Activated CD8-positive, alpha-beta memory T cell treated with anti-CD3 and anti-CD28 coated beads, Interleukin-2, amount 10 ng/mL, durations not matched to agents 7 days and 5 days (primary cell): ENCODE results near the gene DCST1. TPM values are rescaled to one million over a fixed set of nuclear protein-coding genes. Genes with fewer than 3 reads are reported as not detected.
"Not testable (repeated sequence)": the region's sequence is repeated elsewhere in the genome, so short reads cannot be mapped to it uniquely, and the experiment has no call there.

ENCODE experiments used
- ATAC-seq: fragments of 150-1000 bp; cut with Tn5 transposase; one replicate; pipeline ENCODE4 v1.10.0; 2021; ENCODE audit warnings: moderate library complexity
- CTCF ChIA-PET: fragments of 350-600 bp; sonication (Branson Sonifier 250); formaldehyde crosslinking; loops from one replicate; lab custom pipeline; 2021; ENCODE audit warnings: antibody characterized with exemption; lab: Charles Lee
- DNase-seq: peaks from one replicate; pipeline ENCODE4 v3.0.0-alpha.2; 2020
- H3K27ac Mint-ChIP-seq: one replicate; pipeline ENCODE4 v1.8.0; 2021; ENCODE audit warnings: mild to moderate bottlenecking, mixed read lengths
- H3K27me3 Mint-ChIP-seq: one replicate; pipeline ENCODE4 v1.8.0; 2021; ENCODE audit warnings: mixed read lengths
- H3K36me3 Mint-ChIP-seq: one replicate; pipeline ENCODE4 v1.8.0; 2021; ENCODE audit warnings: mild to moderate bottlenecking, mixed read lengths
- H3K4me1 Mint-ChIP-seq: one replicate; pipeline ENCODE4 v1.8.0; 2021; ENCODE audit warnings: mixed read lengths
- H3K4me3 Mint-ChIP-seq: one replicate; pipeline ENCODE4 v1.8.0; 2021; ENCODE audit warnings: mild to moderate bottlenecking, moderate library complexity, mixed read lengths
- H3K9me3 Mint-ChIP-seq: one replicate; pipeline ENCODE4 v1.8.0; 2022; ENCODE audit warnings: low read depth, mixed read lengths
- total RNA-seq, 2 experiments: library from RNA; stranded (reverse); gene quantifications; one replicate each; pipeline ENCODE4 v1.2.3, GENCODE V29; 2021

DCST1 gene
- total RNA-seq, 2 experiments from 2014 or later: not detected

- H3K4me3 Mint-ChIP-seq, DNase-seq, H3K27me3 Mint-ChIP-seq, H3K36me3 Mint-ChIP-seq, ATAC-seq, H3K9me3 Mint-ChIP-seq, H3K27ac Mint-ChIP-seq: not testable (repeated sequence)
- CTCF ChIA-PET: interaction anchor here (0.7 to 13.5 kb wide), 10 partner anchors 10 to 1037 kb away, joined by 3 to 212 read pairs (median 5); partner anchors contain the start of genes ADAM15, CKS1B, FLAD1 and PYGO2
- H3K4me1 Mint-ChIP-seq: peaks cover 27% of the 10 kb centered on the region
Observed at GRCh38 chr1:154995301-154995983, 38.2 kb upstream of the DCST1 start.

GRCh38 chr1:154996966-154997701 is 36.5 kb upstream of the DCST1 start:
- ATAC-seq (no peak), DNase-seq (no peak)
- Mint-ChIP-seq H3K4me1 (peaks cover 27% of the 10 kb centered on the region), H3K4me3 (no peak overlapping the region), H3K36me3 (no peaks in the 10 kb centered on the region), H3K27ac (peak overlapping the region; percentile 47), H3K27me3 (no peaks in the 10 kb centered on the region), H3K9me3 (no peaks in the 10 kb centered on the region)
- CTCF ChIA-PET: interaction anchor here (0.9 to 13.5 kb wide), 8 partner anchors 12 to 64 kb away, joined by 3 to 212 read pairs (median 6); partner anchors contain the start of genes CKS1B, FLAD1 and PBXIP1

- H3K4me3 Mint-ChIP-seq: no peak overlapping the region
- CTCF ChIA-PET: interaction anchor here (0.7 to 13.5 kb wide), 21 partner anchors 8 to 439 kb away, joined by 3 to 212 read pairs (median 8); partner anchors contain the start of genes CKS1B, FLAD1, PBXIP1 and PMVK
- H3K4me1 Mint-ChIP-seq: peaks cover 27% of the 10 kb centered on the region
- ATAC-seq (no peak), DNase-seq (no peak)
- H3K9me3 Mint-ChIP-seq: no peaks in the 10 kb centered on the region
- no peaks in the 10 kb centered on the region for H3K36me3 Mint-ChIP-seq
- H3K27me3 Mint-ChIP-seq: no peaks in the 10 kb centered on the region
- H3K27ac Mint-ChIP-seq: no peak overlapping the region
Observed at GRCh38 chr1:154998201-154998780, 35.3 kb upstream of the DCST1 start.

GRCh38 chr1:154998818-154999570 is 34.6 kb upstream of the DCST1 start:
- peaks cover 30% of the 10 kb centered on the region for H3K4me1 Mint-ChIP-seq
- H3K27ac Mint-ChIP-seq: peak overlapping the region; percentile 89
- ATAC-seq (peak; percentile 3), DNase-seq (peak; percentile 84)
- CTCF ChIA-PET: interaction anchor here (0.7 to 13.5 kb wide), 27 partner anchors 9 to 439 kb away, joined by 3 to 212 read pairs (median 5); partner anchors contain the start of genes ADAM15, CKS1B, FLAD1 and PBXIP1
- peak overlapping the region; percentile 71 for H3K4me3 Mint-ChIP-seq
- no peaks in the 10 kb centered on the region for H3K27me3 Mint-ChIP-seq
- H3K9me3 Mint-ChIP-seq: no peaks in the 10 kb centered on the region
- peaks cover 3% of the 10 kb centered on the region for H3K36me3 Mint-ChIP-seq

GRCh38 chr1:154999571-155000410 is 33.8 kb upstream of the DCST1 start:
- DNase-seq (peak; percentile 69), ATAC-seq (no peak)
- Mint-ChIP-seq H3K27ac (peak overlapping the region; percentile 89), H3K27me3 (no peaks in the 10 kb centered on the region), H3K4me3 (peak overlapping the region; percentile 98), H3K4me1 (peaks cover 38% of the 10 kb centered on the region), H3K9me3 (no peaks in the 10 kb centered on the region), H3K36me3 (peaks cover 3% of the 10 kb centered on the region)
- CTCF ChIA-PET: interaction anchor here (0.8 to 13.5 kb wide), 30 partner anchors 9 to 440 kb away, joined by 3 to 212 read pairs (median 5); partner anchors contain the start of genes ADAM15, CKS1B, FLAD1 and PBXIP1

- Mint-ChIP-seq H3K27me3 (no peaks in the 10 kb centered on the region), H3K4me1 (peaks cover 42% of the 10 kb centered on the region), H3K4me3 (peak overlapping the region; percentile 98), H3K36me3 (peaks cover 3% of the 10 kb centered on the region), H3K27ac (peak overlapping the region; percentile 97), H3K9me3 (no peaks in the 10 kb centered on the region)
- DNase-seq (no peak), ATAC-seq (no peak)
- CTCF ChIA-PET: interaction anchor here (0.8 to 13.5 kb wide), 19 partner anchors 8 to 441 kb away, joined by 3 to 212 read pairs (median 9); partner anchors contain the start of genes CKS1B, FLAD1, PBXIP1 and PMVK
Observed at GRCh38 chr1:155000411-155000725, 33.3 kb upstream of the DCST1 start.

GRCh38 chr1:155000726-155001424 is 32.7 kb upstream of the DCST1 start:
- CTCF ChIA-PET: interaction anchor here (0.8 to 13.5 kb wide), 16 partner anchors 14 to 85 kb away, joined by 3 to 212 read pairs (median 8); partner anchors contain the start of genes ADAM15, CKS1B, EFNA4 and FLAD1
- peaks cover 3% of the 10 kb centered on the region for H3K36me3 Mint-ChIP-seq
- peaks cover 47% of the 10 kb centered on the region for H3K4me1 Mint-ChIP-seq
- peak overlapping the region; percentile 97 for H3K27ac Mint-ChIP-seq
- H3K9me3 Mint-ChIP-seq: no peaks in the 10 kb centered on the region
- H3K4me3 Mint-ChIP-seq: peak overlapping the region; percentile 98
- H3K27me3 Mint-ChIP-seq: no peaks in the 10 kb centered on the region
- DNase-seq: peak; percentile 91
- ATAC-seq: peak; percentile 67

- Mint-ChIP-seq H3K27me3 (no peaks in the 10 kb centered on the region), H3K27ac (peak overlapping the region; percentile 97), H3K4me1 (peaks cover 52% of the 10 kb centered on the region), H3K4me3 (peak overlapping the region; percentile 98), H3K9me3 (no peaks in the 10 kb centered on the region), H3K36me3 (peaks cover 3% of the 10 kb centered on the region)
- no peak for ATAC-seq
- CTCF ChIA-PET: interaction anchor here (0.6 to 13.5 kb wide), 9 partner anchors 14 to 85 kb away, joined by 3 to 212 read pairs (median 4); partner anchors contain the start of genes ADAM15, EFNA4, FLAD1 and PMVK
- DNase-seq: no peak
Observed at GRCh38 chr1:155001425-155001674, 32.3 kb upstream of the DCST1 start.

GRCh38 chr1:155001675-155002463 is 31.8 kb upstream of the DCST1 start:
- H3K4me3 Mint-ChIP-seq: peak overlapping the region; percentile 98
- ATAC-seq (peak; percentile 77), DNase-seq (peak; percentile 100)
- H3K4me1 Mint-ChIP-seq: peaks cover 57% of the 10 kb centered on the region
- no peaks in the 10 kb centered on the region for H3K27me3 Mint-ChIP-seq
- H3K27ac Mint-ChIP-seq: peak overlapping the region; percentile 97
- CTCF ChIA-PET: interaction anchor here (0.6 to 13.5 kb wide), 9 partner anchors 13 to 84 kb away, joined by 3 to 212 read pairs (median 4); partner anchors contain the start of genes ADAM15, EFNA4, FLAD1 and PMVK
- no peaks in the 10 kb centered on the region for H3K9me3 Mint-ChIP-seq
- peaks cover 3% of the 10 kb centered on the region for H3K36me3 Mint-ChIP-seq

- CTCF ChIA-PET: interaction anchor here (2.3 to 13.5 kb wide), 3 partner anchors 12 to 82 kb away, joined by 9 to 212 read pairs (median 11); partner anchors contain the start of gene FLAD1
- H3K36me3 Mint-ChIP-seq: peaks cover 3% of the 10 kb centered on the region
- H3K27ac Mint-ChIP-seq: peak within 1 kb of the TSS; percentile 97
- H3K9me3 Mint-ChIP-seq: no peaks in the 10 kb centered on the region
- ATAC-seq: peak; percentile 1
- H3K4me1 Mint-ChIP-seq: peaks cover 58% of the 10 kb centered on the region
- no peak for DNase-seq
- peak within 1 kb of the TSS; percentile 98 for H3K4me3 Mint-ChIP-seq
- no peaks in the 10 kb centered on the region for H3K27me3 Mint-ChIP-seq
Observed at GRCh38 chr1:155002464-155003226, 31.0 kb upstream of the DCST1 start, which contains the start of gene ZBTB7B. ZBTB7B (plus strand) TSS chr1:155002802; CDS start chr1:155014661, 11,859 bp downstream.
